Femur (tissue), 1 donor: ENCODE measurements around the gene CCR6.
"Not testable (repeated sequence)": the region's sequence is repeated elsewhere in the genome, so short reads cannot be mapped to it uniquely, and the experiment has no call there.

Source experiments
- DNase-seq: peaks from one replicate; pipeline ENCODE4 v3.0.0-alpha.2; 2017

The CCR6 gene

GRCh38 chr6:167122827-167123657 is at the start of gene CCR6:
TSS of gene CCR6 (plus strand) at chr6:167123096. CDS start at chr6:167136135, 13,039 bp downstream.
- no peak for DNase-seq

GRCh38 chr6:167073679-167074274 is 49.1 kb upstream of the CCR6 start:
- DNase-seq, result no peak

- no peak for DNase-seq
These were observed 45.5 kb upstream of the CCR6 start for GRCh38 chr6:167077241-167077932.

GRCh38 chr6:167078745-167079144 is 44.2 kb upstream of the CCR6 start:
- no peak for DNase-seq

- DNase-seq, result no peak
These were observed 43.0 kb upstream of the CCR6 start for GRCh38 chr6:167079853-167080297.

GRCh38 chr6:167087857-167088354 is 35.0 kb upstream of the CCR6 start:
- DNase-seq, result no peak

- DNase-seq, result not testable (repeated sequence)
These were observed 34.2 kb upstream of the CCR6 start for GRCh38 chr6:167088741-167089140.

GRCh38 chr6:167089243-167090142 is 33.4 kb upstream of the CCR6 start:
- no peak for DNase-seq

GRCh38 chr6:167090171-167090570 is 32.7 kb upstream of the CCR6 start:
- DNase-seq, result no peak

GRCh38 chr6:167091026-167091804 is 31.7 kb upstream of the CCR6 start:
- DNase-seq, result no peak

- DNase-seq, result no peak
These were observed 31.1 kb upstream of the CCR6 start for GRCh38 chr6:167091805-167092107.

- no peak for DNase-seq
These were observed 30.1 kb upstream of the CCR6 start for GRCh38 chr6:167092672-167093339.

GRCh38 chr6:167093406-167093921 is 29.4 kb upstream of the CCR6 start:
- no peak for DNase-seq

- DNase-seq, result no peak
These were observed 28.9 kb upstream of the CCR6 start for GRCh38 chr6:167093922-167094432.

GRCh38 chr6:167094436-167094819 is 28.5 kb upstream of the CCR6 start:
- no peak for DNase-seq

- DNase-seq, result no peak
These were observed 27.9 kb upstream of the CCR6 start for GRCh38 chr6:167094820-167095637.

GRCh38 chr6:167095888-167096287 is 27.0 kb upstream of the CCR6 start:
- DNase-seq, result no peak

GRCh38 chr6:167096991-167097390 is 25.9 kb upstream of the CCR6 start:
- no peak for DNase-seq

GRCh38 chr6:167097770-167098169 is 25.1 kb upstream of the CCR6 start:
- no peak for DNase-seq

GRCh38 chr6:167098825-167099225 is 24.1 kb upstream of the CCR6 start:
- DNase-seq, result no peak
